ENCODE data around the gene LMNB1. TPM values are rescaled to one million over a fixed set of nuclear protein-coding genes. Genes with fewer than 3 reads are reported as not detected.
"Not testable (repeated sequence)": the region's sequence is repeated elsewhere in the genome, so short reads cannot be mapped to it uniquely, and the experiment has no call there.

LMNB1 gene
- total and polyA plus RNA-seq, 2 of the 13 experiments (the other 11 are each of a cell fraction or from before 2014, with no cell fraction given) = 12.5 to 159 TPM

GRCh38 chr5:126812199-126812570 lies 35.2 kb downstream of the LMNB1 start (continued):
- TF ChIP-seq, protein P1, sequence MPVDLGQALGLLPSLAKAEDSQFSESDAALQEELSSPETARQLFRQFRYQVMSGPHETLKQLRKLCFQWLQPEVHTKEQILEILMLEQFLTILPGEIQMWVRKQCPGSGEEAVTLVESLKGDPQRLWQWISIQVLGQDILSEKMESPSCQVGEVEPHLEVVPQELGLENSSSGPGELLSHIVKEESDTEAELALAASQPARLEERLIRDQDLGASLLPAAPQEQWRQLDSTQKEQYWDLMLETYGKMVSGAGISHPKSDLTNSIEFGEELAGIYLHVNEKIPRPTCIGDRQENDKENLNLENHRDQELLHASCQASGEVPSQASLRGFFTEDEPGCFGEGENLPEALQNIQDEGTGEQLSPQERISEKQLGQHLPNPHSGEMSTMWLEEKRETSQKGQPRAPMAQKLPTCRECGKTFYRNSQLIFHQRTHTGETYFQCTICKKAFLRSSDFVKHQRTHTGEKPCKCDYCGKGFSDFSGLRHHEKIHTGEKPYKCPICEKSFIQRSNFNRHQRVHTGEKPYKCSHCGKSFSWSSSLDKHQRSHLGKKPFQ (CRISPR knock-in tag; IDR thresholded peaks at IDR 0.05; ENCODE audit: insufficient replicate concordance) = no peak
- TF ChIP-seq ZFY (CRISPR knock-in tag; IDR thresholded peaks at IDR 0.05) (no peak), ZNF780A (CRISPR knock-in tag; IDR thresholded peaks at IDR 0.05) (no peak), ZNF432 (CRISPR knock-in tag; IDR thresholded peaks at IDR 0.05; ENCODE audit: borderline replicate concordance) (no peak), ZBTB7B (CRISPR knock-in tag; IDR thresholded peaks at IDR 0.05) (no peak), TFE3 (CRISPR knock-in tag; IDR thresholded peaks at IDR 0.05) (no peak)

DNA sequence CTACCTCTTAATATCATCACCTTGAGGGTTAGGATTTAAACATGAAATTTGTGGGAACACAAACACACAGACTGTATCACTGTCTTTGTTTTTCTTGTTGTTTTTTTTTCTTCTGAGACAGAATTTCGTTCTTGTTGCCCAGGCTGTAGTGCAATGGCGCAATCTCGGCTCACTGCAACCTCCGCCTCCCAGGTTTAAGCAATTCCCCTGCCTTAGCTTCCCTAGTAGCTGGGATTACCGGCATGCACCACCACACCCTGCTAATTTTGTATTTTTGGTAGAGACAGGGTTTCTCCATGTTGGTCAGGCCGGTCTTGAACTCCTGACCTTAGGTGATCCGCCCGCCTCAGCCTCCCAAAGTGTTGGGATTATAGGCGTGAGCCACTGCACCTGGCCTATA lies 36.9 kb downstream of the LMNB1 start:
- H3K9ac ChIP-seq (ENCODE audit: insufficient read depth, low read depth, low read length); BruUV-seq (replicated peaks); in situ Hi-C loops (cut with HindIII; ENCODE audit: extremely low pct_ligation_motif_present, low pct_unique_long_range_greater_than_20kb); FAIRE-seq; DNase-seq (ENCODE audit: low spot score); POLR2A ChIA-PET; H4K20me1 ChIP-seq (ENCODE audit: insufficient read depth, low read length); H3K4me1 ChIP-seq (ENCODE audit: insufficient read depth, low read length); H3K4me3 ChIP-seq (replicated peaks in 1 of 3; ENCODE audit: insufficient read depth in 1 of 3, low read depth in 2 of 3, low read length in 3 of 3); intact Hi-C loops (cut with micrococcal nuclease; ENCODE audit: unreplicated experiment); H3K27me3 ChIP-seq (ENCODE audit: control insufficient read depth in 1 of 2, insufficient read depth in 2 of 2, low read length in 2 of 2); H3K79me2 ChIP-seq (ENCODE audit: insufficient read depth, low read length); H3K4me2 ChIP-seq (ENCODE audit: low read depth, low read length); ATAC-seq; H3K9me3 ChIP-seq (ENCODE audit: low read length); H3K27ac ChIP-seq (ENCODE audit: extremely low read length, insufficient read depth, low read length); CTCF ChIA-PET (ENCODE audit: low intra/inter-chr PET ratio, low total read pairs); H2AFZ ChIP-seq (ENCODE audit: low read length): not testable (repeated sequence)
- 97% methylated on average over 9 of the region's 9 CpGs for WGBS (ENCODE audit: low lambda C conversion rate)
- H3K36me3 ChIP-seq (replicated peaks in 1 of 2; ENCODE audit: control insufficient read depth in 1 of 2, insufficient read depth in 2 of 2, low read length in 2 of 2) = peaks cover 18 to 80% of the 10 kb centered on the region in 2 experiments
